ENCODE measurements around the gene NEURL3. TPM values are rescaled to one million over a fixed set of nuclear protein-coding genes. Genes with fewer than 3 reads are reported as not detected.

The NEURL3 gene
- total and polyA plus RNA-seq, 2 donors from 2014 or later = 3.2 to 11.1 TPM

DNA sequence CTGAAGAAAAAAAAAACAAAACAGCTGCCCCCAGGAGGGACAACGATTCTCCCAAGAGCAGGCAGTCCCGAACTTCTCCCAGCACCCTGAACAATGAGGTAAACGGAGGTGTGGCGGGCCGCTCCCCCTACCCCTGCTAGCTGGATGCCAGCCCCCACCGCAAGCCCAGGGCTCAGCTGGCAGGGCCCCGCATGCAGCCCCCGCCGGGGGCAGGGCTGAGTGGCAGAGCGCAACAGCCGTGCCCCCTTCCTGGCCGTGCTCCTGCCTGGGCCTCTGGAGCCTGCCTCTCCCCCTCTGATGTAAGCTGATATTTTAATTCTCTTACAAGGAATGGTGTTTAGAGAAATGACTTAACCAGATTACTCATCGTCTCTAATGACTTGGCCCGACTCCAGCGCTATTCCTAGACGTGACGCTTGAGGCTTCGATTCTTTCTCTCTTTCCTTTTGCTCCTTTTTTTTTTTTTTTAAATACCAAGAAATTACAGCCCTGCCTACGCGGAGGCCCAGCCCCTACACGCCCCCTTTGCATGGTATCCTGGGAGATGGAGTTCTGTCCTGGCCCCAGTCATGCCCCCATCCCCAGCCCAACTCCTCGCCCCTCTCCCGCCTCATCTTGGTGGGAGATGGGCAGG, 26.8 kb upstream of the NEURL3 start:
- H3K9me3 ChIP-seq (ENCODE audit: control insufficient read depth in 2 of 3, insufficient read depth in 1 of 3, low read length in 3 of 3) = no peaks in the 10 kb centered on the region
- peak overlapping the region in 2 of 3 donors; percentile 45 to 80 for H3K9ac ChIP-seq (ENCODE audit: low read length in 3 of 3)
- peak; percentile 91 to 99 (median 96) for DNase-seq
- no peaks in the 10 kb centered on the region for H3K27me3 ChIP-seq (ENCODE audit: control insufficient read depth, insufficient read depth, low read length)
- TF ChIP-seq, protein P1, sequence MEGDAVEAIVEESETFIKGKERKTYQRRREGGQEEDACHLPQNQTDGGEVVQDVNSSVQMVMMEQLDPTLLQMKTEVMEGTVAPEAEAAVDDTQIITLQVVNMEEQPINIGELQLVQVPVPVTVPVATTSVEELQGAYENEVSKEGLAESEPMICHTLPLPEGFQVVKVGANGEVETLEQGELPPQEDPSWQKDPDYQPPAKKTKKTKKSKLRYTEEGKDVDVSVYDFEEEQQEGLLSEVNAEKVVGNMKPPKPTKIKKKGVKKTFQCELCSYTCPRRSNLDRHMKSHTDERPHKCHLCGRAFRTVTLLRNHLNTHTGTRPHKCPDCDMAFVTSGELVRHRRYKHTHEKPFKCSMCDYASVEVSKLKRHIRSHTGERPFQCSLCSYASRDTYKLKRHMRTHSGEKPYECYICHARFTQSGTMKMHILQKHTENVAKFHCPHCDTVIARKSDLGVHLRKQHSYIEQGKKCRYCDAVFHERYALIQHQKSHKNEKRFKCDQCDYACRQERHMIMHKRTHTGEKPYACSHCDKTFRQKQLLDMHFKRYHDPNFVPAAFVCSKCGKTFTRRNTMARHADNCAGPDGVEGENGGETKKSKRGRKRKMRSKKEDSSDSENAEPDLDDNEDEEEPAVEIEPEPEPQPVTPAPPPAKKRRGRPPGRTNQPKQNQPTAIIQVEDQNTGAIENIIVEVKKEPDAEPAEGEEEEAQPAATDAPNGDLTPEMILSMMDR (IDR thresholded peaks at IDR 0.05; ENCODE audit: borderline replicate concordance, extremely low read depth, insufficient read depth) = no peak
- H3K4me3 ChIP-seq (ENCODE audit: low read length in 3 of 3) = peak overlapping the region; percentile 30 to 50 (median 44)
- peaks cover 0 to 16% (median 15%) of the 10 kb centered on the region in 3 donors for H3K4me1 ChIP-seq (ENCODE audit: control insufficient read depth in 2 of 3, insufficient read depth in 2 of 3, low read depth in 1 of 3, low read length in 3 of 3)
- H3K36me3 ChIP-seq (ENCODE audit: control insufficient read depth in 2 of 3, insufficient read depth in 3 of 3, low read length in 3 of 3) = no peaks in the 10 kb centered on the region
- peak overlapping the region; percentile 84 to 90 for H3K27ac ChIP-seq (ENCODE audit: low read depth in 2 of 2, low read length in 2 of 2)
- peak; percentile 95 for FAIRE-seq
- intact Hi-C loops (cut with DNase I) = no loop called here

DNA sequence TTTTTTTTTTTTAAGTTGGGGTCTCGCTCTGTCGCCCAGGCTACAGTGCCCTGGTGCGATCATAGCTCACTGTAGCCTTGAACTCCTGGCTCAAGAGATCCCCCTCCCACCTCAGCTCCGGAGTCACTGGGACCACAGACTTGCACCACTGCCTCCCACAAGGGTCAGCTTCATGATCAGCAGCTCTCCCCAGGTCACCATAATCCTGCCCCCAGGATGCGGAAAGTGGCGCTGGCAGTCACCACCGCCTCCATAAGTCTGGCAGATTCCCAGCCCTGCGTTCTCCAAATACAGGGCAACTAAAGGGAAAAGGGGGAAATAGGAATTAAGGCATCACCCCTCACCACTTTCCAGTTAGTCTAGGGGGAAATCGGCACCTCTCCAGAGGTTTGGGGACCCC, 26.2 kb upstream of the NEURL3 start:
- intact Hi-C loops (cut with DNase I) = no loop called here
- Histone ChIP-seq H3K9ac (ENCODE audit: low read length in 3 of 3) (peak overlapping the region in 2 of 3 donors; percentile 45 to 80), H3K4me3 (ENCODE audit: low read length in 3 of 3) (peak overlapping the region in 1 of 3 donors; percentile 50), H3K27me3 (ENCODE audit: control insufficient read depth, insufficient read depth, low read length) (no peaks in the 10 kb centered on the region), H3K9me3 (ENCODE audit: control insufficient read depth in 2 of 3, insufficient read depth in 1 of 3, low read length in 3 of 3) (no peaks in the 10 kb centered on the region), H3K4me1 (ENCODE audit: control insufficient read depth in 2 of 3, insufficient read depth in 2 of 3, low read depth in 1 of 3, low read length in 3 of 3) (peaks cover 0 to 16% (median 15%) of the 10 kb centered on the region in 3 donors), H3K27ac (ENCODE audit: low read depth in 2 of 2, low read length in 2 of 2) (peak overlapping the region; percentile 69 to 71), H3K36me3 (ENCODE audit: control insufficient read depth in 2 of 3, insufficient read depth in 3 of 3, low read length in 3 of 3) (no peaks in the 10 kb centered on the region)
- TF ChIP-seq, protein P1 (IDR thresholded peaks at IDR 0.05; ENCODE audit: borderline replicate concordance, extremely low read depth, insufficient read depth) = no peak
- no peak for FAIRE-seq
- DNase-seq = peak in 3 of 5 donors; percentile 15 to 74 (median 64)

DNA sequence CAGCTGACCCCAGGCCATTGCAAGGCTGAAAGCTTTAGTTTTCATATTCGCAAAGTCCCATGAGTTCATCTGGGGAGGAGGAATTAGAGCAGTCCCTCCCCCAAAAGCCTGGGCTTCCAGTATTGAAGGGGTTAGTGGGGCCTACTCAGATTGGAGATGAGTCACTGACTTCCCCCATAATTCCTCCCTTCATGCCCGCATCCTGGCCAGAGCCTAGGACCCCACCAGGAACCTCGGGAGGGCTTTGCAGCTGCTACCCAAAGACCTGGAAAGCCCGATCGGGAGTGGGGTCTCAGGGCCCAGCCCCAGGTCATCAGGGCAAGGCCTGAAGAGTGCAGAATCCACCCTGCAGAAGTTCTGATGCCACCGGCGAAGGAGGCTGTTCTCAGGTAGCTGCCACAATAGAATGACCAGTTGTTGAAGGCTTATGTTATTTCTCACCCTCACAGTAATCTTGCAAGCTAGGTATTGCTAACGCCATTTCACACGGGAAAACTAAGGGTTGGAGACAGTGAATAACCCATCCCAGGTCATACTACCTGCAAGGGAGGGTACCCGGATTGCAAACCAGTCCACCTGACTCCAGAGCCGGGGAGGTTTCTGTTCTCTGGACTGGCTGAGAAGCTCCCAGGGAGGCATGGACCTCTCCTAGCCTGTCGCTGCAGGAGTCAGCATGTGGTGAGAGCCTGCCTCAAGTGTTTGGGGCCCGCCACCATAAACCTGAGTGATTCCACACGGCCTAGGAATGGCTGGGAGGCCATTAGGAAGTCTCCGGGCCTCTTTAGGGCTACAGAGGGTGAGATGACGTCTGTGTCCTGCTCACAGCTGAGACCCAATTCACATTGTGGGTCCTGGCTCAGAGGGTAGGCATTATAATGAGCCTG, 25.6 kb upstream of the NEURL3 start:
- intact Hi-C loops (cut with DNase I) = no loop called here
- H3K27ac ChIP-seq (ENCODE audit: low read depth in 2 of 2, low read length in 2 of 2) = no peak overlapping the region
- DNase-seq = peak in 3 of 5 donors; percentile 37 to 80 (median 71)
- no peaks in the 10 kb centered on the region for H3K27me3 ChIP-seq (ENCODE audit: control insufficient read depth, insufficient read depth, low read length)
- H3K36me3 ChIP-seq (ENCODE audit: control insufficient read depth in 2 of 3, insufficient read depth in 3 of 3, low read length in 3 of 3) = no peaks in the 10 kb centered on the region
- H3K9ac ChIP-seq (ENCODE audit: low read length in 3 of 3) = no peak overlapping the region
- H3K4me3 ChIP-seq (ENCODE audit: low read length in 3 of 3) = no peak overlapping the region
- peaks cover 0 to 16% (median 15%) of the 10 kb centered on the region in 3 donors for H3K4me1 ChIP-seq (ENCODE audit: control insufficient read depth in 2 of 3, insufficient read depth in 2 of 3, low read depth in 1 of 3, low read length in 3 of 3)
- FAIRE-seq = no peak
- H3K9me3 ChIP-seq (ENCODE audit: control insufficient read depth in 2 of 3, insufficient read depth in 1 of 3, low read length in 3 of 3) = no peaks in the 10 kb centered on the region
- TF ChIP-seq, protein P1 (IDR thresholded peaks at IDR 0.05; ENCODE audit: borderline replicate concordance, extremely low read depth, insufficient read depth) = no peak
